HG02623 (cell line): ENCODE measurements around the gene COPS7A.

Experiments used
- ATAC-seq: cut with Tn5 transposase; IDR thresholded peaks from one replicate; pipeline ENCODE4 v1.9.1; 2021; ENCODE audit warnings: moderate library complexity; ENCODE audit not compliant: unreplicated experiment

COPS7A gene

DNA sequence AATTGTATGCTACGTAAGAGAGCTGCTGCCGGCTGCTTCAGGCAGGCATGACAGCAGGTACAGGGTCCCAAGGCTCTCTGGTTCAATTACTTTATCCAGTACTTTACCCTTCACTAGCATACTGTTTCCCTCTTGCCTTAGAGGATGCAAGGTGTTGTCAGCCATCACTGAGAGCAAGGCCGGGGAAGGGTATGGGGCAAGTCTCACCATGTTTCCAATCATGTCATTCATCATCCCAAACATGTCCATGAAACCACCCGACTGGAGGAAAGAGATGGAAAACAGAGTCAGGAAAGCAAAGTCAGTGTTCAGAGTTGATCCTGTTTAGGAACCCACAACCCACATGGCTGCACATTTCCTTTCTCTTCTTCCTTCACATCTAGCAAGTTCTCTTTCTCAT lies 26.7 kb downstream of the COPS7A start:
- no peak for ATAC-seq

DNA sequence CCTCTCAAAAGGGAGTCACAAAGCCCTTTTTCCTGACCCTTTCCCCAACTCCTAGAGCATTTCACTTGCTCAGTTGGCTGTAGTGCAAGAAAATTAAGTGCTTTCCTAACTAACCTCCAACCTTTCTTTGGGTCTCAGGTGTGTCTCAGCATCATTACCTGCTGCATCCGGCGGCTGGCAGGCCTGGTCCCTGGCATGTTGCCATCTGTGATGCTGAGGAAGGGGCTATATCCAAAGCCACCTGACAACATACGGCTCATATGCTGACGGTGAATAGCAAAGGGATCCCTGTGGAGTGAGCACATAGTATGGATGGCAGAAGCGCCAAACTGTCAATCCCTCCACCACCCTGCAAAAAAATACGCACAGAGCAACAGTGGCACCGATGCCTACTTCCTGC lies 27.9 kb downstream of the COPS7A start:
- no peak for ATAC-seq

DNA sequence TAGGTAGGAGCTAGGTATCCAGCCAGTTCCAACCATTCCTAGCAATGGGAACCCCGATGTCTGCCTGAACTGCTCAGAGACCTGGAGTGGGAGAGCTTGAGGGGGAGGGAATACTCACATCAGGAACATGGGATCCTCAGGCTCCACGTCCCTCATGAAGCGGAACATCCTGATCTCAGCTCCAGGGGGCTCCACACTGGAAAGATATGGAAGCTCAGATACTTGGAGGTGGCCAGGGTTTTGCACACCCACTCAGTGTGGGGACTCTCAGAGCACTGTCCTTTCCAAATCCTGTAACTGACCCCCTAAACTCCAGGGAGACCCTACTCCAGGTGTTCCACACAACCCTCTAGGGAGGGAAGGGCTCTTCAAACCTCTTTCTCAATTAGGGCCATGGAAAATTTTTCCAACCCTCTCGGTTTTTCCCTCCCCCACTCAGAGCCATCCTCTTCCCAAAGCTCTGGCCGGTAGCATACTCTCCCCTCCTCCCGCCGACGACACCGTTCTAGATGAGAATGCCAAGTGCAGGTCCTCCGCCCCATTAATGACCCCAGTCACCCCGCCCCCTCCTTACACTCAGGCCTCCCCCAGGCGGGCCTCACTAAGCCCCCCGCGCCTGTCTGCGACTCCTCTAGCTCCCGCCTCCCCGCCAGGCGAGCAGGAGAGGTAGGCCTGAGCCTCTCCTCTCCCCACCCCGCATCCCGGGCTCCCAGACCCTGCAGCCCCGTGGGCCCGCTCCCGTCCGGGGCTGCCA lies 28.5 kb downstream of the COPS7A start:
- no peak for ATAC-seq

DNA sequence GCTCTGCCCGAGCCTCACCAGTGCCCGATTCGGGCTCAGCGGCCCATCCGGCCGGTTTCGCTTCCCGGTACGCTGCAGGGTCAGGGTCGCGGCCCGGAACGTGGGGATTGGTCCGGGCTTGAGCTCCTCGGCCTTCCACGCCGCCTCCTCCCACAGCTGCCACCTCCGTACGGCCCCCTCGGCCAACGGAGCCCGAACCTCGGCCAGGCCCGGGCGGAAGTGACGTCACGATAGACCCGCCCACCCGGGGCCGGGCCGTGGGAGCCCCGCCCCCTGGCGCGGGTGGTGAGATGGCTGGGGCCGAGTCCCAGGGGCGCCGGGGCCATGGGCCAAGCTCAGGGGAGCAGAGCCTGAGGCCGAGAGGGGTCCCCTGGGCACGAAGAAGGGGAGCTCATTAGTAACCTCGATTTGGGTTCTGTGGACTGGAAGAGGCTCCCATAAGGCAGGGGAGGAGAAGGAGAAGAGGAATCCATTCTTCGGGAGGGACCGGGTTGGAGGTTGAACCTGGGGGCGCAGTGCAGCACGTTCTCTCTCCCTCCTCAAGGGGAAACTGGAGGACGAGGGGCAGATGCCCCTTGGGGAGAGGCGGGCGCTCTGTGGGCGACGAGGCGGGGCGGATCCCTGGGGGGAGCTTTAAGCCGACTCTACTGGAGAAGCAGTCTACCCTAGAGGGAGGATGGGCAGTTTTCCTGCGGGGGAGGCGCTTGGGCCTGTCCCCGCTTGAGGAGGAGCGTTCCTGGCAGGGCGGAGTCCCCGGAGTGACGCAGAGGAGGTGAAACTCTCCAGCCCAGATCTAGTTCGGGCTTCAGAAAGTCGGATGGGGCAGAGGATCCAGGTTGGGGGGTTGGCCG lies 29.3 kb downstream of the COPS7A start, which contains the start of gene MLF2:
Gene MLF2, minus strand, starts transcription at position 221 of the 851 bp plus-strand sequence. CDS start 807 bp downstream, outside the sequence.
- ATAC-seq, result peak; percentile 86

DNA sequence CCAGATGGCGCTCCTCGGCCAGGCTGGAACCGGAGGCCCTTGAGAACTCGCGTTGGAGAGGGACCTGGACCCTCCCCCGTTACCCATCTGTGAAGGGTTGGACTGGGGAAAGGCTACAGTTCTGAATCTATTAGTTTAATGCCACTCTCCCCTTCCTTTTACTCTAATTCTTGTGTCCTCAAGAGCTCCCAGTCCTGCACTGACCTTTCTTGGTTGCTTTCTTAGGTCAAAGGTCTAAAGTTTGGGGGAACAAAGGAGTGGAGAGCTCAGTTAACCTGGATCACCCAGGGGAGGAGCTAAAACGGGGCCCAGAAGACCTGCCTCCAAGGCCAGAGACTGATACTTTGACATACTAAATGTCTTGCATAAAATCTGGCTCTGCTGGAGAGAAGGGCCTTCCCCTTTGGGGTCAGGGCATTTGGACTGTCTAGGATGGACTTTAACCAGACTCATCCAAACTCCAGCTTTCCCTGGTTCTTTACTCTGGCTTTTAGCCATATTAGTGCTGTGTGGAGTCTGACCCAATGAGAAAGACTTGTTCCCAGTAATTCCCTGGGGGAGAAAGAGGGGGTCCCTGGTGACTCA lies 30.0 kb downstream of the COPS7A start:
- ATAC-seq, result no peak

DNA sequence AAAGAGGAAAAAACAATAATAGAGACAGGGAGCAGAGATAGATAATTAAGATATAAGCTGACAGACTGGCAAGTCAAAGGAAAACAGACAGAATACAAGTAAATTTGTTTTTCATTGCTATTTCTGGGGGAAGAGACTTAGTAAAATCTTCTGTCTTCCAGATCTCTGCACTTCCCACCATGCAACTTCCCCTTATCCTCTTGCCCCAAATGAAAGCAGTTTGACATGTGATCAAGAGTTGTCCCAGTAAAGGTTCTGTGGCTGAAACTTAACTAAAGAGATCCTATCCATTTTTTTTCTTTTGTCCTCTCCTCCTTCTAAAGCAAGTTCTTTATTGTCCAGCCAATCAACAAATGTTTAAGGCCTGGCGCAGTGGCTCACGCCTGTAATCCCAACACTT lies 30.6 kb downstream of the COPS7A start:
- no peak for ATAC-seq

DNA sequence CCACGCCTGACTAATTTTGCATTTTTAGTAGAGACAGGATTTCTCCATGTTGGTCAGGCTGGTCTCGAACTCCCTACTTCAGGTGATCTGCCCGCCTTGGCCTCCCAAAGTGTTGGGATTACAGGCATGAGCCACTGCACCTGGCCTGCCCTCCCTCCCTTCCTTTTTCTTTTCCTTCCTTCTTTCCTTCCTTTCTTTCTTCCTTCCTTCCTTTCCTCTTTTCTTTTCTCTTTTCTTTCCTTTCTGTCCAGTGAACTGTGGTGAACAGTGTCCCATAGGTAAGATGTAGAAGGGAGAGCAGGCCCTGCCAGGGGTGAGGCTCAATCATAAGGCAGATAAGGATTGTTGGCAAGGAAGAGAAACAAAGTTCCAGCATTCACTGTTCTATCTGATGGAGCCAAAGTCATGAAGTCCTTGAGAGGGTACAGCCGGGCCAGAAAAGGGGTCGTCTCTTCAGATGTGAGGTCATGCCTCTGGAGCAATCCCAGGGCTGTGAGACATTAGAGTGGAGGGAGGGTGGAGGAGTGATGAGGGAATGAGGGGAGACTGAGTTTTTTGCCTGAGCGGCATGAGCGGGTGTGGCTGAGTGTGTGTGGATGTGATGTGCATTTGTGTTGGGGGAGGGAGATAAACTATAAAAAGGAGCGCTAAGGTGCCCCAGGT lies 33.3 kb downstream of the COPS7A start:
- no peak for ATAC-seq

DNA sequence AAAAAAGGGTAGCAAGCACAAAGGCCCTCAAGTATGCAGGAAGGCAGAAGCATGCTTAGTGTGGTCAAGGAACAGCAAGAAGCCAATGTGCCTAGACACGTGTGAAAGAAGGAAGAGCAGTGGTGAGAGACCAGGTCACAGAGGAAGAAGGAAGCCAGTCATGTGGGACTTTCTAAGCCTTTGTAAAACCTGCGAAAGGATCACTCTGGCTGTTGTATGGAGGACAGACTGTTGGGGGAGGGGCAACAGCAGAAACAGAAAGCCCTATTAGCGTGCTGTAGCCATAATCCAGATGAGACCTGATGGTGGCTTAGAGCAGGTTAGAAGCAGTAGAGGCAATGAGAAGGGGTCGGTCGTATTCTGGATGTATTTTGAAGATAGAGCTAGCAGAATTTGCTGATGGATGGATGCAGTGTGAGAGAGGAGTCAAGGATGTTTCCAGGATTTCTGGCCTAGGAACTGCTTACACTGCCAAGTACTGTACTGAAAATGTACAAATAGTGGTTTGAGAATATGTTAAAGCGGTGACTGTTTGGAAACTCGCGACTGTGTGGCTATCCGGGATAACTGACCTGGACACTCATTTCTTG lies 34.8 kb downstream of the COPS7A start:
- ATAC-seq, result no peak

DNA sequence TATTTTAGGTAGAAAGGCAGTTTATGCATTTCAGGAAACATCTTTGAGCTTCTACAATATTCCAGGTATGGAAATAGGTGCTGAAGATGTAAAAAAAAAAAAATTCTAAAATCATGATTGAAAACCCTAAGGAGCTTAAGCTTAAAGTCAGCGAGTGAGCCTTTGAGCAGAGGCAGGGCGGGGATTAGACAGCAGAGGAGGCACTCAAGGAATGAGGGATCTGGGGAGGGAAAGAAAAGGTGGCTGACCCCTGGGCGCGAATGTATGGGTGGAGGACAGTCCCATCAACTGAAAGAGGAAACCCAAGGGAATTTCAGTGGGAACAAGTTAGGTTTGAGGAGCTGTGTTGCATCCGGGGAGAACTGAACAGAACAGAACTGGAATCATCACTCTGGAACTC lies 35.9 kb downstream of the COPS7A start:
- no peak for ATAC-seq

DNA sequence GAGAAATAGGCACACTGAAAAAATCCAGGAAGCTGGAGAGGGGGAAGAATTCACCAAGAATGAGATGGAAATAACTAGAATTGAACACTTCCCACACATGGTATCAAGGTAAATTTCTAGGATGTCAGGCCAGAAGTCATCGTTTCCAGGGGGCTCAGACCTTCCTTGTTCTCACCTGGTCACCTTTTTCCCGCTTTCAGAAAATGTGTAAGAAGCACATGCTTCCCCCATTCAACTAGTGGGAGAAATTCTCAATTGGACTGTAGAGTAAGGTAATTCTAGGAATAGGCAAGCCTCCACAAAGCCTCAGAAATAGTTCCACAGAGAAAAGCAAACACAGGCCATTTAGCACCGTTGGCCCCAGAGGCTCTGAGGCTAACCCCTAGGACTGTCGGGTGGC lies 39.5 kb downstream of the COPS7A start:
- no peak for ATAC-seq

DNA sequence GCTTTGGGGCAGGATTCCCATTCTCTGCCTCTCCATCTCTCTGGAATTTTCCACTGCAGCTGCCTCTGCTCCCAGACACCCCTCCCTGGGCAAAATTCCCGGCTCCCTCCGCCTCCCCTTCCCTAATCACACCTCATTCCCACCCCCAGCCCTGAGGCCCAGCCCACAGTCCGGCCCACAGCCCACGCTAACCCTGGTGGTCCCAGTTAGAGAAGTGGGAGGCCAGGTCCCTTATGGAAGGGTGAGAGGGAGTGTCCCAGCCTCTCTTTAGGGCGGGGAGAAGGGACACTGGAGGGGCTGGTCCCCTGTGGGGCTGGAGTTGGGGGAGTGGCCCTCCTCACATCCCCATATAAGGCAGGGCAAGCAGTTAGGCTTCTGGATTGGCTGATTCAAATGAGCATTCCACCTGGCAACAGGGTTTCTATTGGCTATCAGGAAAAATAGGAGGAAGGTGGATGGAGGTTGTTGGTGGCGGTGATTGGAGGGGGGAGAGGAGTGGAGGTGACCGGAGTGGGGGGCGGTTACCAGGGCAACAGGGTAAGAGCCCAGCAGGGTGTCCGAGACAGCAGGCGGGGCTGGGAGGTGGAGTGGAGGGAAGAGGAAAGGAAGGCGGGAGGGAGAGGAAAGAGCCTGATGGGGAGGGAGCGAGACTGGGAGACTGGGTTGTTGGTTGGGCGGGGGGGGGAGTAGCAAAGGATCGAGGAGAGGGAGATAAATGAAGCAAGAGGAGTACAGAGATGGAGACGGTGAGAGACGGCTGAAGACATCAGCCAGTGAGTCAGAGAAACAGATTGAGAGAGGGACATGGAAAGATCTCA lies 40.4 kb downstream of the COPS7A start:
- peak; percentile 77 for ATAC-seq

DNA sequence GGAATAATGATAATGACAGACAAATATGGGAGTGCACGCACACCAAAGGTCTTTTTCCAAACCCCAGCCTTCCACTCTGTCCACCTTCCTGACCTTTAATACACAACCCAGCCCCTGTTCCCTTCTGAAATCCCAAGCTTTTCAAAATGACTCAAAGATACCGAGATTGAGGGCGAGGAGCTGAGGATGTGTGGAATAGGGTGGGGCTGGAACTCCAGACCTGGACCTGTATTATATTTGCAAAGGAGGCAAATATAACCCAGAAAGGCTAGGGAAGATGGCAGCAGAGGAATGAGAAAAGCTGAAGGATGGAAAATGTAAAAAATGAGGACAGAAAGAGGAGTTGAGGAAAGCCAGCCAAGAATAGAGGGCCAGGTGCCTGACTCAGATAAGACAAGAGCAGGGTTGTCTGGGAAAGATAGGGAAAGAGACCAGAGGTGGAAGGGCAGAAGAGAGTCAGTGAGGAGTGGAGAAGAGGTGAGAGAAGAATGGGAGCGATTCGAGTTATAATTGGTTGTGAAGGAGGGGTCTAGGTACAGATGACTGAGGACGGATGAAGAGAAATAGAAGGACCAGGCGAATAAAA lies 41.3 kb downstream of the COPS7A start:
- no peak for ATAC-seq

DNA sequence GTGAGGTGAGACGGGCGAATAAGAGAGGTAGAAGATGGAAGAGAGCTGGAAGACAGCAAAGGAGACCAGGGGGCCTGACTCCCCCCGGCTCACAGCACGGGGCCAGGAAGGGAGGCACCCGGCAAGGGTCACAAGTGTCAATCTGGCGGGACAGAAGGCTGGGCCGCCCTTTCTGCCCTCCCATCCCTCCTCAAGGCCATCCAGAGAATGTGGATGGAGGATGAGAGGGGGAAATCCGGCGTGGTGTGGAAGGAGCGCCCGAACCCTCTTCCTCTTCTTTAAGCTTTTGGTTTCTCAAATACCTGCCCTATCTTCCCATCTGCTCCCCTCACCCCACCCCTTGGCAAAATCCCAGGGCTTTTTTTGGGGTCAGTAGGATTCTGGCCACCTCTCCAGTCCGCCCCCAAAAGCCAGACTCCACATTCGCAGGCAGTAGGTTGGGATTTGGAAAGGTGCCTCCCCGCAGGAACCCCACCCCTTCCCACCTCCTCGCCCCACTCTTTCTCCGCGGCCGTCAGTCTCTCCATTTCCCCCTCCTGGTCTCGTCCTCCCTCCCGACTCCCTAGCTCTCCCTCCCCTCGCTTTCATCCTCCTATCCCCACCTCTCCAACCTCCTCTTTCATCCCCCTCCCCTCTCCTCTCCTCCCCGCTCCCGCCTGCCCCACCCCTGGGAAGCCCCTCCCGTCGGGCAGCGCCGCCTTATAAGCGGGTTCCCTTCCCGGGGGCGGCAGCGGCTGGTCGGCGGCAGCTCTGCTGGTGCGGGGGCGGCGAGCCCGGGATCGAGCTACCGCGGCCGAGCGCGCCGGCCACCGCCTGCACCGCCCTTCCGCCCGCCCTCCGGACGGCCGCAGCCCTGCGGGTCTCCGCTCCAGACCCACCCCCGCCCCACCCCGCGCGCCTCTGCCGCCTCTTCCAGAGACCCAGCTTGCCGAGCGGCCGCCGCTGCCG lies 42.1 kb downstream of the COPS7A start, which contains the start of gene PTMS:
Gene PTMS, plus strand, starts transcription at position 730 of the 948 bp plus-strand sequence. CDS start 343 bp downstream, outside the sequence.
- ATAC-seq, result peak; percentile 16

DNA sequence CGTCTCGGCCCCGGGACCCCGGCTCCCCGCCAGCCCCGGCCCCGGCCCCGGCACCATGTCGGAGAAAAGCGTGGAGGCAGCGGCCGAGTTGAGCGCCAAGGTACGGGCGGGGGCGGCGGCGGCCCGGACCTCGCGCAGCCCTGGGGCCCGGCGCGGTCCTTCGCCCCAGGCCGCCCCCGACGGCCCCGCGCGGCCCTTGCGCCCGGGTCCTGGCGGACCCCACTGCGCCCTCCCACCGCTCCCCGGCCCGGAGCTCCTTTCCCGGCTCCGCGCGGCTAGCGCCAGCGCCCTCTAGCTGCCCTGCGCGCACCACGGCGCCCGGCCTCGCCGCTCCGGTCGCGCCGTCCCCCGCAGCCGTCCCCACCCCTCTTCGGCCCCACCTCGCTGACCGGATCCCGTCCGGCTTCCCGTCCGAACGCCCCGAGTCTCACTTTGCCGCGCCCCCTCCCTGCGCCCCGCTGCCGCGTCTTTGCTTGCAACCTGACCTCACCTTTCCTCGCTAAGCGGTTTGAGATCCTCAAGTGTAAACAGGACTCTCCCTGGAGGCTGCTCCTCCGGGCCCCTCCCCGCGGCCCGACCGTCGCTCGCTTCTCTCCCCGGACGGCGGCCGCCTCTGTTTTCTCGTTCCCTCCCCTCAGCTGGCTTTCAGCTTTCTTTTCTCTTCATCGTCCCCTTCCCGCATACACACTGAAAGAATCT lies 43.0 kb downstream of the COPS7A start:
- peak; percentile 51 for ATAC-seq

DNA sequence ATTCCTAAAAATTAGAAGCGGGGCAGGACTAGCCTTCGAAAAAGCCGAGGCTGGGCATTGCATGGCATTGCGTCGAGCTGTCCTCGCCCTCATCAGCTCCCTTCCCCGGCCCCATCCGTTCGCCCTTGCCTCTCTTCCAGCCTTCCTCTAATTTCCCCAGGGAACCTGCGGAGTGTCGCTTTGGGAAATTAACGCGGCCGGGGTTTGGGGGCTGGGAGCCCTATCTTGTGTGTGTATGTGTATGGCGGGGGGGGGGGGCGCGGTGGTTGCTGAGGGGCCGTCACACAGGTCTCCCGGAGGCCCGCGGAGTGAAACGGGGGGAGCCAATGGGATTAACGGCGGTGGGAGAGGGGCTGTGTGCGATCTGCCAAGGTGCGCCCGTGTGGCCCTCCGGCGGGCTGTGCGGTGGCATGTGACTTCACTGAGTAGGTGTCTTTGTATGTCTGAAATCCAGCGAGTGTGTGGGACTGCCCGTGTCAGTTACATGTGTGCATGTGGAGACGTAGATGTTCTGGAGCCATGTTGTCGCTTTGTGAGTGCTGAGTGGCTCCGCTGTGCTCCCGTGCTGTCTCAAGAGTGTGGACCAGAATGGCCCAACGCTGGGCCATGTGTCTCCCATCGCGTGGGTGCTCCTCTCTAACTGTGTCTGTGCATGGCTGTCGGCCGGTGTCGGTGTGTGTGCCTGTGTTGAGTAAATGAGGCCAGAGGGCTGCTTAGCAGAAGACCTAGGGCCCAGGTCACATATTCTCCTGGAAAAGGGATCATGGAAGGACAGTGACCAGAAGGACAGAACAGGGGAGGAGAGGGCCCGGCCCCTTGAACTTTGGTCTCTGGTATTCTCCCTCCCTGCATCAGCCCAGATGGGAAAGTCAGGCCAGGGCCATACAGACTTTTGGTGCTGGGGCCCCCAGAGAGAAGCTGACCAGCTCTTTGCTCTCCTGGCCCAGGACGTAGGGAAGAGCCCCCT lies 43.8 kb downstream of the COPS7A start:
- no peak for ATAC-seq

DNA sequence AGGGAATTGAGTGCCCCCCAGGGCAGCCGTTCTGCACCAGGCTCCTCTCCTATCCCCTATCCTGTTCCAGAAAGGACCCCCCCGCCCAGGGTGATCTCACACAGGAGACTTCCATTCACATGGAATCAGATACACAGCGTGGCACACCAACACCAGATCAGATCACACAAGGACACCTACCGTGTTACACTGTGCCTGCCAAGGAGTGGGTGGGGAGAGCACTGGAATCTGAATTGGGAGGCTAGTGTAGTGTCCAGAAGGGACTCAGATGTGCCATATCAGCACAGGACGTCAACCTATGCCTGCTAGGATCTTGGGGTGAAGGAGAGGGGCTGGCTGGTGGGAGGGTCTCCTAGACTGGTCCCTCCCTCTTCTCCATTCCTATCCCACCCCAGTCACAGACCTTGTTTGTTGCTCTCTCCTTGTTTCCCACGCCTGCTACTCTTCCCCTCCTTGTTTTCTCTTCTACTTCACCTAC lies 44.6 kb downstream of the COPS7A start:
- no peak for ATAC-seq
